K562 (cell line): ENCODE measurements around the gene TFPI2. TPM values are rescaled to one million over a fixed set of nuclear protein-coding genes. Genes with fewer than 3 reads are reported as not detected.

Source experiments
- ATAC-seq: fragments of 200-7000 bp; cut with Tn5 transposase; 3 replicates; pipeline ENCODE4 v1.9.1; 2020; ENCODE audit warnings: moderate library complexity
- BruUV-seq: library from RNA; stranded (reverse); fragments of 400-500 nt; replicated peaks from 2 replicates; lab custom pipeline; 2021; lab: Mats Ljungman, UMichigan
- CTCF ChIA-PET: fragments of 300-600 bp; formaldehyde crosslinking; extraction: SDS; loops from one replicate; lab custom pipeline; 2021; ENCODE audit warnings: low intra/inter-chr PET ratio; lab: Yijun Ruan, JAX
- POLR2A ChIA-PET: fragments of 300-600, 350-650 bp; sonication (Branson Sonifier 250); formaldehyde crosslinking; extraction: SDS; loops from one replicate; lab custom pipeline; 2021; ENCODE audit warnings: antibody characterized with exemption, inconsistent platforms; lab: Yijun Ruan, JAX
- DNase-seq, 4 experiments: peaks; one replicate each; pipeline versions ENCODE4 v3.0.0 to v3.0.0-alpha.2; 2011 to 2018; ENCODE audit warnings: low spot score in 3 of 4, mixed read lengths in 3 of 4; ENCODE audit errors: extremely low read depth in 1 of 4
- FAIRE-seq: peaks from 2 replicates; lab custom pipeline; 2011; peaks lifted over from hg19 to GRCh38; lab: Jason Lieb, UNC
- H2AFZ ChIP-seq: 2 replicates; pipeline ENCODE4 v1.6.0; 2011; ENCODE audit warnings: low read depth, low read length, control low read depth, inconsistent platforms
- H3K27ac ChIP-seq: fragments of 200-600 bp; 3 replicates; pipeline ENCODE4 v1.8.0; 2011; ENCODE audit warnings: low read depth, mild to moderate bottlenecking, control low read depth, inconsistent platforms, low read length, moderate library complexity, mixed read lengths; ENCODE audit errors: extremely low read depth
- H3K27me3 ChIP-seq, 2 experiments: fragments of 300-600 bp in 1 of 2; 2 replicates in 1 of 2; 3 replicates in 1 of 2; pipeline versions ENCODE4 v1.6.0 to v1.8.0; 2011; ENCODE audit warnings: inconsistent platforms in 2 of 2, low read length in 2 of 2, mild to moderate bottlenecking in 1 of 2, mixed read lengths in 1 of 2, moderate library complexity in 1 of 2; ENCODE audit not compliant: control insufficient read depth in 2 of 2, insufficient read depth in 2 of 2
- H3K36me3 ChIP-seq: fragments of 300-600 bp; 3 replicates; pipeline ENCODE4 v1.8.0; 2011; ENCODE audit warnings: mild to moderate bottlenecking, low read length, inconsistent platforms; ENCODE audit not compliant: control insufficient read depth, insufficient read depth
- H3K4me1 ChIP-seq, 2 experiments: fragments of 200-600 bp in 1 of 2; replicated peaks in 1 of 2; 2 replicates in 1 of 2; 3 replicates in 1 of 2; pipeline versions ENCODE4 v1.5.1 to v1.8.0; 2011; ENCODE audit warnings: inconsistent platforms in 2 of 2, low read length in 2 of 2, mild to moderate bottlenecking in 1 of 2, mixed read lengths in 1 of 2, moderate library complexity in 1 of 2; ENCODE audit not compliant: control insufficient read depth in 2 of 2, insufficient read depth in 2 of 2
- H3K4me2 ChIP-seq: 2 replicates; pipeline ENCODE4 v1.6.1; 2011; ENCODE audit warnings: low read length, control low read depth, inconsistent platforms, mixed read lengths; ENCODE audit not compliant: insufficient read depth
- H3K4me3 ChIP-seq: fragments of 200-600 bp; sonication (generic), shearing (Covaris generic); 2 replicates; pipeline ENCODE4 v1.5.1; 2016; ENCODE audit warnings: control low read depth, inconsistent platforms
- H3K79me2 ChIP-seq: fragments of 200-600 bp; 3 replicates; pipeline ENCODE4 v1.8.0; 2011; ENCODE audit warnings: low read length, inconsistent platforms; ENCODE audit not compliant: control insufficient read depth, insufficient read depth
- H3K9ac ChIP-seq, 2 experiments: 2 replicates each; pipeline versions ENCODE4 v1.6.0 to v1.6.1; 2011; ENCODE audit warnings: low read depth in 2 of 2, low read length in 2 of 2, control low read depth in 1 of 2, inconsistent platforms in 1 of 2, mild to moderate bottlenecking in 1 of 2, mixed read lengths in 1 of 2; ENCODE audit not compliant: insufficient read depth in 1 of 2
- H3K9me1 ChIP-seq: one replicate; pipeline ENCODE4 v1.6.0; 2011; ENCODE audit warnings: inconsistent platforms, mild to moderate bottlenecking, low read length, moderate library complexity; ENCODE audit not compliant: control insufficient read depth, insufficient read depth
- H3K9me3 ChIP-seq: replicated peaks from 2 replicates; pipeline ENCODE4 v1.5.1; 2011; ENCODE audit warnings: low read depth, low read length, inconsistent platforms; ENCODE audit not compliant: control insufficient read depth, insufficient read depth
- H4K20me1 ChIP-seq: replicated peaks from 2 replicates; pipeline ENCODE4 v1.6.1; 2011; ENCODE audit warnings: low read length, inconsistent platforms, mixed read lengths; ENCODE audit not compliant: control insufficient read depth, insufficient read depth
- ATF2 ChIP-seq: sonication (generic); formaldehyde crosslinking; IDR thresholded peaks from 2 replicates; pipeline ENCODE4 v1.8.1; 2022; ENCODE audit warnings: missing genetic modification reagents
- CEBPG ChIP-seq, 3 experiments: fragments of 200-800 bp in 1 of 3; sonication (Bioruptor generic) in 1 of 3; sonication (generic) in 1 of 3; formaldehyde crosslinking in 1 of 3; IDR thresholded peaks in 2 of 3; conservative IDR thresholded peaks in 1 of 3; 2 replicates each; pipeline versions ENCODE4 v1.6.1 to v1.8.0; 2016 to 2022; ENCODE audit warnings: missing compliant biosample characterization in 2 of 3, missing genetic modification characterization in 2 of 3, mild to moderate bottlenecking in 1 of 3, missing genetic modification reagents in 1 of 3
- CREB3 ChIP-seq: fragments of 450-650 bp; conservative IDR thresholded peaks from 2 replicates; pipeline ENCODE4 v1.6.1; 2016; ENCODE audit warnings: missing genetic modification characterization, low read depth, mild to moderate bottlenecking, missing compliant biosample characterization, moderate library complexity
- ETV6 ChIP-seq, 3 experiments: fragments of 150-350 bp in 1 of 3; sonication (generic) in 1 of 3; formaldehyde crosslinking in 1 of 3; IDR thresholded peaks; 2 replicates each; pipeline versions ENCODE4 v1.6.1 to v1.8.0; 2014 to 2022; ENCODE audit warnings: borderline replicate concordance in 2 of 3, low read depth in 2 of 3, antibody characterized with exemption in 1 of 3, low read length in 1 of 3, mild to moderate bottlenecking in 1 of 3, missing genetic modification reagents in 1 of 3
- KAT8 ChIP-seq: fragments of 450-650 bp; IDR thresholded peaks from 2 replicates; pipeline ENCODE4 v1.6.1; 2016; ENCODE audit warnings: low read depth, mild to moderate bottlenecking
- KDM2B ChIP-seq: fragments of 250-450 bp; sonication (Bioruptor Pico); IDR thresholded peaks from 2 replicates; pipeline ENCODE4 v1.8.0; 2021; ENCODE audit warnings: mild to moderate bottlenecking, moderate library complexity
- RBM14 ChIP-seq: fragments of 200-400 bp; formaldehyde crosslinking; IDR thresholded peaks from 2 replicates; pipeline ENCODE4 v1.6.1; 2018; ENCODE audit warnings: low read depth, mild to moderate bottlenecking, low read length, moderate library complexity, borderline replicate concordance; ENCODE audit not compliant: insufficient read depth
- RFX1 ChIP-seq: fragments of 450-650 bp; IDR thresholded peaks from 2 replicates; pipeline ENCODE4 v1.6.1; 2016; ENCODE audit warnings: mild to moderate bottlenecking, moderate library complexity
- SIX5 ChIP-seq, 2 experiments: IDR thresholded peaks; 2 replicates each; pipeline ENCODE4 v1.6.1; 2011; ENCODE audit warnings: low read length in 2 of 2, borderline replicate concordance in 1 of 2, low read depth in 1 of 2, mild to moderate bottlenecking in 1 of 2, moderate library complexity in 1 of 2; ENCODE audit not compliant: insufficient read depth in 1 of 2
- TBP ChIP-seq: optimal IDR thresholded peaks from 2 replicates; pipeline ENCODE3; 2011; ENCODE audit warnings: low read depth, low read length, improper control_type of control experiment
- ZNF174 ChIP-seq: fragments of 250-450 bp; sonication (Bioruptor Pico); IDR thresholded peaks from 2 replicates; pipeline ENCODE4 v1.4.0; 2020; ENCODE audit warnings: mild to moderate bottlenecking
- ZNF239 ChIP-seq: fragments of 250-450 bp; sonication (Bioruptor Pico); IDR thresholded peaks from 2 replicates; pipeline ENCODE4 v1.4.0; 2020; ENCODE audit warnings: mild to moderate bottlenecking
- WGBS: fragments of 100-300 bp; shearing (Covaris generic); methylation state at CpG from one replicate; pipeline ENCODE4 v1.1.6; 2016; ENCODE audit warnings: low coverage, mixed read lengths; ENCODE audit not compliant: insufficient coverage; ENCODE audit errors: missing lambda C conversion rate; 5-methylcytosine and 5-hydroxymethylcytosine counted together
- in situ Hi-C: fragments of 300-500 bp; cut with MboI; formaldehyde crosslinking; loops from 4 replicates; pipeline ENCODE4 v1.15.0; 2018; ENCODE audit warnings: inconsistent platforms, mixed read lengths
- intact Hi-C: fragments of 100-400 bp; cut with micrococcal nuclease; formaldehyde crosslinking; loops from 2 replicates; pipeline ENCODE4 v1.14.2; 2022
- polyA plus RNA-seq, 8 experiments: library from polyadenylated mRNA; depleted of rRNA in 4 of 8; stranded (reverse) in 5 of 8; unstranded in 3 of 8; fragments of >200 nt; fragmentation: Nextera tagmentation in 2 of 8; fragmentation: Illumina TruSeq in 1 of 8; extraction: Ambion mirVana in 2 of 8; extraction: Trizol in 1 of 8; gene quantifications; 2 replicates each; pipeline versions ENCODE4 v1.2.1 to v1.2.3, GENCODE V29; 2011 to 2014; ENCODE audit warnings: inconsistent platforms in 1 of 8, missing spikeins in 1 of 8
- total RNA-seq, 7 experiments: library from RNA; depleted of rRNA in 6 of 7; stranded (reverse); fragments of >200 nt in 6 of 7; fragmentation: Illumina TruSeq in 2 of 7; extraction: Trizol in 2 of 7; gene quantifications; 2 replicates each; pipeline versions ENCODE4 v1.2.1 to v1.2.3, GENCODE V29; 2011 to 2021; ENCODE audit warnings: low replicate concordance in 1 of 7
- TF ChIP-seq, protein P1 (sequence below), 2 experiments: fragments of 450-650 bp; IDR thresholded peaks; 2 replicates each; pipeline ENCODE4 v1.6.1; 2018; ENCODE audit warnings: mild to moderate bottlenecking in 2 of 2, low read depth in 1 of 2; ENCODE audit not compliant: partially characterized antibody in 2 of 2

TFPI2 gene
- total and polyA plus RNA-seq, 9 of the 15 experiments (the other 6 are each of a cell fraction or from before 2014, with no cell fraction given): 0.07 to 0.25 (median 0.11) TPM; not detected in 4

- H4K20me1 ChIP-seq: no peaks in the 10 kb centered on the region
- in situ Hi-C loops (no loop called here), intact Hi-C loops (no loop called here)
- no peaks in the 10 kb centered on the region for H3K4me1 ChIP-seq
- H3K27me3 ChIP-seq: no peaks in the 10 kb centered on the region; a peak in 1 of 5 replicates
- ATAC-seq (no peak), DNase-seq (no peak), FAIRE-seq (no peak)
- H3K79me2 ChIP-seq: no peaks in the 10 kb centered on the region
- ChIA-PET CTCF (no interaction called here), POLR2A (no interaction called here)
- H3K4me2 ChIP-seq: no peak overlapping the region
- BruUV-seq: no TSS peak
- H3K36me3 ChIP-seq: no peaks in the 10 kb centered on the region
- no peak overlapping the region for H3K9ac ChIP-seq
- 0% methylated on average over 4 of the region's 4 CpGs for WGBS
- no peak overlapping the region for H3K4me3 ChIP-seq
- TF ChIP-seq ZNF239 (CRISPR knock-in tag): no peak
- TF ChIP-seq ATF2: no peak
- no peak for TF ChIP-seq KAT8
- TF ChIP-seq SIX5 (IDR thresholded peaks at IDR 0.05; ENCODE audit: borderline replicate concordance in 1 of 2, insufficient read depth in 1 of 2, low read depth in 1 of 2, low read length in 2 of 2): no peak
- no peak for TF ChIP-seq RBM14
- TF ChIP-seq CEBPG (CRISPR knock-in tag; IDR thresholded peaks at IDR 0.05): no peak
- TF ChIP-seq CEBPG (tag; conservative IDR thresholded peaks at IDR 0.05 in 1 of 2, IDR thresholded peaks at IDR 0.05 in 1 of 2): no peak
- TF ChIP-seq TBP: no peak
- TF ChIP-seq RFX1: no peak
- no peak for TF ChIP-seq ETV6 (IDR thresholded peaks at IDR 0.05; ENCODE audit: borderline replicate concordance in 1 of 2, low read depth in 2 of 2, low read length in 1 of 2)
- no peak for TF ChIP-seq ETV6 (CRISPR knock-in tag; IDR thresholded peaks at IDR 0.05; ENCODE audit: borderline replicate concordance)
- TF ChIP-seq KDM2B (CRISPR knock-in tag): no peak
- TF ChIP-seq CREB3 (tag): no peak
- no peak for TF ChIP-seq ZNF174
- TF ChIP-seq, protein P1, sequence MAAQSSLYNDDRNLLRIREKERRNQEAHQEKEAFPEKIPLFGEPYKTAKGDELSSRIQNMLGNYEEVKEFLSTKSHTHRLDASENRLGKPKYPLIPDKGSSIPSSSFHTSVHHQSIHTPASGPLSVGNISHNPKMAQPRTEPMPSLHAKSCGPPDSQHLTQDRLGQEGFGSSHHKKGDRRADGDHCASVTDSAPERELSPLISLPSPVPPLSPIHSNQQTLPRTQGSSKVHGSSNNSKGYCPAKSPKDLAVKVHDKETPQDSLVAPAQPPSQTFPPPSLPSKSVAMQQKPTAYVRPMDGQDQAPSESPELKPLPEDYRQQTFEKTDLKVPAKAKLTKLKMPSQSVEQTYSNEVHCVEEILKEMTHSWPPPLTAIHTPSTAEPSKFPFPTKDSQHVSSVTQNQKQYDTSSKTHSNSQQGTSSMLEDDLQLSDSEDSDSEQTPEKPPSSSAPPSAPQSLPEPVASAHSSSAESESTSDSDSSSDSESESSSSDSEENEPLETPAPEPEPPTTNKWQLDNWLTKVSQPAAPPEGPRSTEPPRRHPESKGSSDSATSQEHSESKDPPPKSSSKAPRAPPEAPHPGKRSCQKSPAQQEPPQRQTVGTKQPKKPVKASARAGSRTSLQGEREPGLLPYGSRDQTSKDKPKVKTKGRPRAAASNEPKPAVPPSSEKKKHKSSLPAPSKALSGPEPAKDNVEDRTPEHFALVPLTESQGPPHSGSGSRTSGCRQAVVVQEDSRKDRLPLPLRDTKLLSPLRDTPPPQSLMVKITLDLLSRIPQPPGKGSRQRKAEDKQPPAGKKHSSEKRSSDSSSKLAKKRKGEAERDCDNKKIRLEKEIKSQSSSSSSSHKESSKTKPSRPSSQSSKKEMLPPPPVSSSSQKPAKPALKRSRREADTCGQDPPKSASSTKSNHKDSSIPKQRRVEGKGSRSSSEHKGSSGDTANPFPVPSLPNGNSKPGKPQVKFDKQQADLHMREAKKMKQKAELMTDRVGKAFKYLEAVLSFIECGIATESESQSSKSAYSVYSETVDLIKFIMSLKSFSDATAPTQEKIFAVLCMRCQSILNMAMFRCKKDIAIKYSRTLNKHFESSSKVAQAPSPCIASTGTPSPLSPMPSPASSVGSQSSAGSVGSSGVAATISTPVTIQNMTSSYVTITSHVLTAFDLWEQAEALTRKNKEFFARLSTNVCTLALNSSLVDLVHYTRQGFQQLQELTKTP (IDR thresholded peaks at IDR 0.05; ENCODE audit: low read depth in 1 of 2, partially characterized antibody in 2 of 2): no peak
- H3K9me3 ChIP-seq: no peaks in the 10 kb centered on the region
- no peak overlapping the region for H3K27ac ChIP-seq
- H3K9me1 ChIP-seq: no peaks in the 10 kb centered on the region
- no peak overlapping the region for H2AFZ ChIP-seq
These were observed 29.1 kb downstream of the TFPI2 start for GRCh38 chr7:93861325-93861949.
